ENCODE data around the gene TRAPPC3L.

TRAPPC3L gene

DNA sequence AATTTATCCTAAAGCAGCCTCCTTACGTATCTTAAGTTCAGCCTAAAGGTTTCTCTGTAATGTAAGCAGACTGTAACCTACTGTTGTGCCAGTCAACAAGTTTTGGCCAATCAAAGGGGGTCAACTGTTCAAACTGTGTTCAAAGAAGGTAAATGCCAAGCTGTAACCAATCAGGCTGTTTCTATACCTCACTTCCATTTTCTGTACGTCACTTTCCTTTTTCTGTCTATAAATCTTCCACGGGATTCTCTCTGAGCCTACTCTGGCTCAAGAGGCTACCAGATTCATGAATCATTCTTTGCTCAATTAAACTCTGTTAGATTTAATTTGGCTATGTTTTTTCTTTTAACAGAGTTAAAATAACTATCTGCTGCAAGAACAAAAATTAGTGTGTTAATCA is 89.4 kb downstream of the TRAPPC3L start:
- TF ChIP-seq CTCF (IDR thresholded peaks at IDR 0.05; ENCODE audit: low read depth, low read length, missing control alignments), result no peak
- in situ Hi-C loops (cut with HindIII; ENCODE audit: low pct_ligation_motif_present, low sequenced_read_pairs), result no loop called here
- Histone ChIP-seq H3K27me3 (replicated peaks) (no peaks in the 10 kb centered on the region), H3K4me3 (ENCODE audit: low read depth, low read length) (no peak overlapping the region), H3K27ac (no peak overlapping the region), H3K36me3 (replicated peaks) (no peaks in the 10 kb centered on the region)
- no peak for DNase-seq

GRCh38 chr6:116452531-116452930 is 93.0 kb downstream of the TRAPPC3L start:
- Histone ChIP-seq H3K4me3 (ENCODE audit: low read depth, low read length) (no peak overlapping the region), H3K27ac (no peak overlapping the region), H3K36me3 (replicated peaks) (no peaks in the 10 kb centered on the region), H3K27me3 (replicated peaks) (no peaks in the 10 kb centered on the region)
- no peak for TF ChIP-seq CTCF (IDR thresholded peaks at IDR 0.05; ENCODE audit: low read depth, low read length, missing control alignments)
- in situ Hi-C loops (cut with HindIII; ENCODE audit: low pct_ligation_motif_present, low sequenced_read_pairs), result no loop called here
- no peak for DNase-seq

- H3K36me3 ChIP-seq (replicated peaks), result no peaks in the 10 kb centered on the region
- in situ Hi-C loops (cut with HindIII; ENCODE audit: low pct_ligation_motif_present, low sequenced_read_pairs), result no loop called here
- H3K27ac ChIP-seq, result no peak overlapping the region
- no peak overlapping the region for H3K4me3 ChIP-seq (ENCODE audit: low read depth, low read length)
- TF ChIP-seq CTCF (IDR thresholded peaks at IDR 0.05; ENCODE audit: low read depth, low read length, missing control alignments), result no peak
- H3K27me3 ChIP-seq (replicated peaks), result no peaks in the 10 kb centered on the region
- no peak for DNase-seq
Observed at GRCh38 chr6:116451916-116452315, 93.6 kb downstream of the TRAPPC3L start.

GRCh38 chr6:116450769-116451740 is 94.4 kb downstream of the TRAPPC3L start:
- H3K27ac ChIP-seq, result no peak overlapping the region
- no peak for TF ChIP-seq CTCF (IDR thresholded peaks at IDR 0.05; ENCODE audit: low read depth, low read length, missing control alignments)
- DNase-seq, result no peak
- H3K4me3 ChIP-seq (ENCODE audit: low read depth, low read length), result no peak overlapping the region
- in situ Hi-C loops (cut with HindIII; ENCODE audit: low pct_ligation_motif_present, low sequenced_read_pairs), result no loop called here
- no peaks in the 10 kb centered on the region for H3K36me3 ChIP-seq (replicated peaks)
- no peaks in the 10 kb centered on the region for H3K27me3 ChIP-seq (replicated peaks)

- H3K27ac ChIP-seq, result no peak overlapping the region
- no peak overlapping the region for H3K4me3 ChIP-seq (ENCODE audit: low read depth, low read length)
- H3K36me3 ChIP-seq (replicated peaks), result no peaks in the 10 kb centered on the region
- in situ Hi-C loops (cut with HindIII; ENCODE audit: low pct_ligation_motif_present, low sequenced_read_pairs), result no loop called here
- H3K27me3 ChIP-seq (replicated peaks), result no peaks in the 10 kb centered on the region
- no peak for DNase-seq
- TF ChIP-seq CTCF (IDR thresholded peaks at IDR 0.05; ENCODE audit: low read depth, low read length, missing control alignments), result no peak
Observed at GRCh38 chr6:116450185-116450710, 95.2 kb downstream of the TRAPPC3L start.

Data from brain microvascular endothelial cell (primary cell).